NCI-H446 (cell line): ENCODE results near the gene ARL2BP.
"Not testable (repeated sequence)": the region's sequence is repeated elsewhere in the genome, so short reads cannot be mapped to it uniquely, and the experiment has no call there.

Experiments used
- DNase-seq, 2 experiments: peaks; one replicate each; lab custom pipeline; 2025; lab: John Stamatoyannopoulos, UW

ARL2BP gene

GRCh38 chr16:57263541-57264351 lies 18.7 kb downstream of the ARL2BP start:
- DNase-seq: no peak

GRCh38 chr16:57264381-57264780 lies 19.3 kb downstream of the ARL2BP start:
- DNase-seq: no peak

GRCh38 chr16:57264950-57265371 lies 19.9 kb downstream of the ARL2BP start:
- no peak for DNase-seq

GRCh38 chr16:57265850-57266530 lies 20.9 kb downstream of the ARL2BP start:
- no peak for DNase-seq

- no peak for DNase-seq
Observed at GRCh38 chr16:57266531-57267260, 21.6 kb downstream of the ARL2BP start.

- not testable (repeated sequence) for DNase-seq
Observed at GRCh38 chr16:57267343-57267742, 22.3 kb downstream of the ARL2BP start.

- no peak for DNase-seq
Observed at GRCh38 chr16:57268804-57269800, 24.0 kb downstream of the ARL2BP start.

- no peak for DNase-seq
Observed at GRCh38 chr16:57270221-57271062, 25.4 kb downstream of the ARL2BP start.

- no peak for DNase-seq
Observed at GRCh38 chr16:57271063-57271345, 25.9 kb downstream of the ARL2BP start.

- no peak for DNase-seq
Observed at GRCh38 chr16:57271867-57272495, 26.9 kb downstream of the ARL2BP start.

GRCh38 chr16:57273359-57273758 lies 28.3 kb downstream of the ARL2BP start:
- no peak for DNase-seq

- DNase-seq: no peak
Observed at GRCh38 chr16:57273826-57274225, 28.8 kb downstream of the ARL2BP start.

- not testable (repeated sequence) for DNase-seq
Observed at GRCh38 chr16:57275946-57276345, 30.9 kb downstream of the ARL2BP start.

GRCh38 chr16:57276596-57276995 lies 31.5 kb downstream of the ARL2BP start:
- DNase-seq: no peak

GRCh38 chr16:57277586-57277985 lies 32.5 kb downstream of the ARL2BP start:
- DNase-seq: no peak

- DNase-seq: no peak
Observed at GRCh38 chr16:57278494-57278893, 33.4 kb downstream of the ARL2BP start.

GRCh38 chr16:57279780-57280638 lies 35.0 kb downstream of the ARL2BP start:
- DNase-seq: no peak

GRCh38 chr16:57281791-57282190 lies 36.7 kb downstream of the ARL2BP start:
- no peak for DNase-seq

GRCh38 chr16:57282510-57283213 lies 37.6 kb downstream of the ARL2BP start:
- no peak for DNase-seq
